HG02678 (cell line): Measurements from ENCODE around the gene C3orf18.
A peak's percentile ranks its signal among the peaks of the same experiment; 100 is the strongest.
"Not testable (repeated sequence)": the region's sequence is repeated elsewhere in the genome, so short reads cannot be mapped to it uniquely, and the experiment has no call there.

ENCODE experiments used
- ATAC-seq: cut with Tn5 transposase; IDR thresholded peaks from one replicate; pipeline ENCODE4 v1.9.1; 2021; ENCODE audit warnings: mild to moderate bottlenecking, moderate library complexity; ENCODE audit not compliant: unreplicated experiment

The C3orf18 gene

GRCh38 chr3:50525191-50525910, 42.2 kb downstream of the C3orf18 start:
- no peak for ATAC-seq

- ATAC-seq: no peak
These were observed 42.8 kb downstream of the C3orf18 start for GRCh38 chr3:50524746-50525145.

- no peak for ATAC-seq
These were observed 44.2 kb downstream of the C3orf18 start for GRCh38 chr3:50523279-50523811.

DNA sequence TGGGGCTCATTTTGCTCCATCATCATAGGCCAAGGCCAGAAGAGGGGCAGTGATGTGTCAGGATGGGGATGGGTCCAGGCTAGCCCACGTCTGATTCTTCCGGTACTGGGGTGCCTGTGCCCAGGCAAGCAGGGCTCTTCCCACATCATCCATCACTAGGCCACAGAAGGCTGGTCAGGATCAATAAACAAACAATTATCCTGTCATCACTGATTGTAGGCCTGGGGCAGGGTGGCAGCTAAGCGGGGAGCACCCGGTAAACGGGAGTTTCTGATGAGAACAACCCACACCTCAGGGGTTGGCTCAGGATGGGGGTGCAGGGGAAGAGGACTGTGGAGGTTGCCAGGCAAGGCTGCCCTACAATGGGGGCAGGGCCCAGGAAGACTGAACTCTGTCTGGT, 46.0 kb downstream of the C3orf18 start:
- ATAC-seq: no peak

- ATAC-seq: no peak
These were observed 46.7 kb downstream of the C3orf18 start for GRCh38 chr3:50520849-50521248.

GRCh38 chr3:50519471-50520089, 48.0 kb downstream of the C3orf18 start:
- peak; percentile 74 for ATAC-seq

GRCh38 chr3:50518436-50518835, 49.1 kb downstream of the C3orf18 start:
- no peak for ATAC-seq

DNA sequence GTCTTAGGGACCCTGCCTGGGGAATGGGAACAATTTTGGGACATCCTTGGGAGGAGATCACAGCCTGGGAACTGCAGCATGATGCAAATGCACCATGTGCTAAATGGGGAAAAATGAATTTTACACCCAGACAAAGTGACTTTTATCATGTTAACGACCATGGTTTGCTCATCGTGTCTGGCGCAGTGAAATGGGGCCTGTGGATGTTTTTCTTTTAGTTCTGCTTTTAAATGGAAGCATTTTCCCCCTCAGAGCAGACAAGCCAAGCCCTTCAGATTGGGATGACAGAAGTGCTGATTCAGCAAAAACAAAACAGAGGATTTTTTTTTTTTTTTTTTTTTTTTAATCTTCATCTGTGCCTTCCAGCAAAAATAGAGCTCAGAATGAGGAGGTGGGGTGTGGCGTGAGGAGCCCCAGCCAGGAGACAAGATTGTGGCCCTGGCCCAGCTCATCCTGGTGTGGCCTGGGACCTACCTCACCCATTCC, 49.8 kb downstream of the C3orf18 start:
- no peak for ATAC-seq

DNA sequence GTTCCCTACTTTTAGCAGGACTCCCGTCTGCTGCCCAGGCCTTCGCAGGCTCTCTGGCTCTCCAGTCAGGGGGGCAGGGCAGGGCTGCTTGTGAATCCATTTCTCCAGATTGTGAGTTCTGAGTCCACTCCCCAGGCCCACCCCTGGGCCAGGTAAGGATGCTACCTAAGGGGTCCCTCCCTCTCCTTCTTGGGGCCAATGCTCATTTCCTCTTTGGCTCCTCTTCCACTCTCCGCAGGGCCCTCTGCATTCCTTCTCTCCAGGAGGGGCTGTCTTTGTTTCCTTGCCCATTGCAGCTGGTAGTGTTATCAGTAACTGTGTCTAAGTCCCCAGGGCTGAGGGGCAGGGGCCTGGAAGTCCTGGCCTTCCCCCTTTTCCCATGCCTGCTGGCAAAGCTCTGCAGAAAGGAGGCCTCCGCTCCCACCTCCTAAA, 51.1 kb downstream of the C3orf18 start:
- ATAC-seq: no peak

- no peak for ATAC-seq
These were observed 51.7 kb downstream of the C3orf18 start for GRCh38 chr3:50515565-50516439.

DNA sequence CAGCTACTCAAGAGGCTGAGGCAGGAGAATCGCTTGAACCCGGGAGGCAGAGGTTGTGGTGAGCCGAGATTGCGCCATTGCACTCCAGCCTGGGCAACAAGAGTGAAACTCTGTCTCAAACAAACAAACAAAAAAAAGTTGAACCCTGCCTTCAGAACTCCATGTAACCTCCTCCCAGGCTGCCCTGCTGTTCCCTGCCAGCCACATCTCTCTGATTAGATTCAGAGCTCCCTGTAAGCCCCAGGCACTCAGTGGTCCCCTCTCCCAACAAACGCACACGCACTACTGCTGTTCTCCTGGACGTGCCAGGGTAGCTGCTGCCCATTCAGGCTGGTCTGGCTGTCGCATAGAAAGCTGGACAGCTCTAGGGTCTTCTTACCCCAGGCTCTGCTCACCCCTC, 54.6 kb downstream of the C3orf18 start:
- ATAC-seq: not testable (repeated sequence)

DNA sequence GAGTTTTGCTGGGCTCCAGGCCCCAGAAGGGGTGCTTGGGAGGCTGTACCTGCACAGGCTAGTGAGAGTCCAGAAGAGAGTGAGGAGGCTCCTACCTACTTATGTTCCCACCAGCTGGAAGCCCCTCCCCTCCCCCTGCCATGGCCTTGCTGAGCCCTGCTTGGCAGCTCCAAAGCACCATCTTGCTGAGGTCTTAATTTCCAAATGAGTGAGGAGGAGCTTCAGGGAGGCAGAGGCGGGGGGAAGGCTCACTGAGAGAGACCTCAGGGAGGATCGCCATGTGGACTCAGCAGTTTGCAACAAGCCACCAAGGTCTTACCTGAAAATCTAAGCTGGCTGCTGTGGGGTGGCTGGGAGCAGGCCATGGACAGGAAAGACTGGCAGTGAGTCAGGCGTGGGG, 55.4 kb downstream of the C3orf18 start:
- no peak for ATAC-seq

- ATAC-seq: no peak
These were observed 57.2 kb downstream of the C3orf18 start for GRCh38 chr3:50510325-50510724.

DNA sequence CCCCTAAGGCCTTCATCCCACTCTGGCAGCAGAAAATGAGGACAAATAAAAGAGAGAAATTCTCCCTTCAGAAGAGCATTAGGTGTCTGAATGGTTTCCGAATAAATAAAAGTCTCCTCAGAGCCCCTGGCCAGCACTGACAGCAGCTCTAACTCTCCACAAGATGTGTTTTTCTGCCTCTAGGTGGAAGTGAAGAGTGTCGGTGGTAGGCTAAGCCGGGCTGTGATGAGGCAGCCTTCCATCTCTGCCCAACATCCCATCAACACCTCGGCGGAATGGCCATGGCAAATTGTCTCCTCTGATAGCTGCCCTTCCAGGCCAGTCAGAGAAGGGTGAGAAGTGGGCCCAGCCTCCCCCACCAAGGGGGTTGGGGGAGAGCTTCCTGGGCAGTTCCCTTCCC, 57.8 kb downstream of the C3orf18 start:
- ATAC-seq: no peak

- ATAC-seq: no peak
These were observed 58.7 kb downstream of the C3orf18 start for GRCh38 chr3:50508821-50509220.
